PC-9 (cell line): ENCODE measurements around the gene TNFSF4.

ENCODE experiments used
- EZH2 ChIP-seq: fragments of 200-600 bp; sonication (generic); IDR thresholded peaks from 2 replicates; pipeline ENCODE4 v1.8.0; 2017; ENCODE audit warnings: antibody characterized with exemption, low read depth
- TF ChIP-seq, protein P1 (sequence below): fragments of 200-600 bp; sonication (generic); conservative IDR thresholded peaks from 2 replicates; pipeline ENCODE4 v1.6.1; 2017; ENCODE audit warnings: mixed run types, antibody characterized with exemption, mild to moderate bottlenecking, moderate library complexity

DNA sequence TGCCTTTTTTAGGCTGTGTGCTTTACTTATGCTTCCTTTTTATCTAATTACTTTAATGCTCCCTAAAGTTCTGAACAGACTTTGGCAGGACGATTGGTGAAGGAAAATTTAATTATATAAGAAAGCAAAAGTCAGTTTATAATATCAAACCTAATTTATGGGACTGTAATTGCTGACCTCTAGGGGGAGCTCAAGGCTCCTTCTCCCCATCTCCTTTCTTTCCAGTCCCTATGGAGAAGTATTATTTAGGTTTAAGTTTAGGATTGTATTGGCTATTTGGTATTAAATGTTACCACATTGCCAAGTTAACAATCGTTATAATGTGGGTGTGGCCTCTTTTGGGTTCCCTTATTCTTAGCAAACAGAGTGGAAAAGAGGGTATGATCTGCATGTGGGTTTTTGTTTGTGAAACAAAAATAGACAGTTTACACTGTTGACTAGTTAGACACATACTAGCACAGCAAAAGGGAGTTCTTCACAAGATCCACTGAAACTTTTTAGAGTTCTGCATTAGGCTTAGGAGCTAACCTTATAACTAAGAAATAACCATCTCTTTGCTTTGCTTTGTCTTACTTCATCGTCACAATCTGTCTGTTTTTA, 48.2 kb upstream of the TNFSF4 start:
- TF ChIP-seq EZH2: no peak
- TF ChIP-seq, protein P1, sequence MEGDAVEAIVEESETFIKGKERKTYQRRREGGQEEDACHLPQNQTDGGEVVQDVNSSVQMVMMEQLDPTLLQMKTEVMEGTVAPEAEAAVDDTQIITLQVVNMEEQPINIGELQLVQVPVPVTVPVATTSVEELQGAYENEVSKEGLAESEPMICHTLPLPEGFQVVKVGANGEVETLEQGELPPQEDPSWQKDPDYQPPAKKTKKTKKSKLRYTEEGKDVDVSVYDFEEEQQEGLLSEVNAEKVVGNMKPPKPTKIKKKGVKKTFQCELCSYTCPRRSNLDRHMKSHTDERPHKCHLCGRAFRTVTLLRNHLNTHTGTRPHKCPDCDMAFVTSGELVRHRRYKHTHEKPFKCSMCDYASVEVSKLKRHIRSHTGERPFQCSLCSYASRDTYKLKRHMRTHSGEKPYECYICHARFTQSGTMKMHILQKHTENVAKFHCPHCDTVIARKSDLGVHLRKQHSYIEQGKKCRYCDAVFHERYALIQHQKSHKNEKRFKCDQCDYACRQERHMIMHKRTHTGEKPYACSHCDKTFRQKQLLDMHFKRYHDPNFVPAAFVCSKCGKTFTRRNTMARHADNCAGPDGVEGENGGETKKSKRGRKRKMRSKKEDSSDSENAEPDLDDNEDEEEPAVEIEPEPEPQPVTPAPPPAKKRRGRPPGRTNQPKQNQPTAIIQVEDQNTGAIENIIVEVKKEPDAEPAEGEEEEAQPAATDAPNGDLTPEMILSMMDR: peak; percentile 86
